Measurements from ENCODE around the gene IL17B. TPM values are rescaled to one million over a fixed set of nuclear protein-coding genes. Genes with fewer than 3 reads are reported as not detected.

IL17B gene
- total and polyA plus RNA-seq, 2 of the 13 experiments (the other 11 are each of a cell fraction or from before 2014, with no cell fraction given): 0.29 to 2.6 TPM

- TF ChIP-seq, protein P1, sequence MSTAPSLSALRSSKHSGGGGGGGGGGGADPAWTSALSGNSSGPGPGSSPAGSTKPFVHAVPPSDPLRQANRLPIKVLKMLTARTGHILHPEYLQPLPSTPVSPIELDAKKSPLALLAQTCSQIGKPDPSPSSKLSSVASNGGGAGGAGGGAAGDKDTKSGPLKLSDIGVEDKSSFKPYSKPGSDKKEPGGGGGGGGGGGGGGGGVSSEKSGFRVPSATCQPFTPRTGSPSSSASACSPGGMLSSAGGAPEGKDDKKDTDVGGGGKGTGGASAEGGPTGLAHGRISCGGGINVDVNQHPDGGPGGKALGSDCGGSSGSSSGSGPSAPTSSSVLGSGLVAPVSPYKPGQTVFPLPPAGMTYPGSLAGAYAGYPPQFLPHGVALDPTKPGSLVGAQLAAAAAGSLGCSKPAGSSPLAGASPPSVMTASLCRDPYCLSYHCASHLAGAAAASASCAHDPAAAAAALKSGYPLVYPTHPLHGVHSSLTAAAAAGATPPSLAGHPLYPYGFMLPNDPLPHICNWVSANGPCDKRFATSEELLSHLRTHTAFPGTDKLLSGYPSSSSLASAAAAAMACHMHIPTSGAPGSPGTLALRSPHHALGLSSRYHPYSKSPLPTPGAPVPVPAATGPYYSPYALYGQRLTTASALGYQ (CRISPR knock-in tag; IDR thresholded peaks at IDR 0.05): no peak
- TF ChIP-seq ZGPAT (CRISPR knock-in tag; IDR thresholded peaks at IDR 0.05): peak; percentile 46; the same call in 1 of the 2 replicates
- TF ChIP-seq CBX1 (IDR thresholded peaks at IDR 0.05; ENCODE audit: low read depth): no peak
- peak; percentile 54; the same call in 1 of the 2 replicates for TF ChIP-seq KLF6 (CRISPR knock-in tag; IDR thresholded peaks at IDR 0.05)
- TF ChIP-seq NFRKB (IDR thresholded peaks at IDR 0.05): no peak
- TF ChIP-seq, protein P2, sequence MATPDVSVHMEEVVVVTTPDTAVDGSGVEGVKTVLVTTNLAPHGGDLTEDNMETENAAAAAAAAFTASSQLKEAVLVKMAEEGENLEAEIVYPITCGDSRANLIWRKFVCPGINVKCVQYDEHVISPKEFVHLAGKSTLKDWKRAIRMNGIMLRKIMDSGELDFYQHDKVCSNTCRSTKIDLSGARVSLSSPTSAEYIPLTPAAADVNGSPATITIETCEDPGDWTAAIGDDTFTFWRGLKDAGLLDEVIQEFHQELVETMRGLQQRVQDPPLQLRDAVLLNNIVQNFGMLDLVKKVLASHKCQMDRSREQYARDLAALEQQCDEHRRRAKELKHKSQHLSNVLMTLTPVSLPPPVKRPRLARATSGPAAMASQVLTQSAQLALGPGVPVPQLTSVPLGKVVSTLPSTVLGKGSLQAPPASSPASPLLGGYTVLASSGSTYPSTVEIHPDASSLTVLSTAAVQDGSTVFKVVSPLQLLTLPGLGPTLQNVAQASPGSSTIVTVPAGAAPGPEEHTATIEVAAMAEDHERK (CRISPR knock-in tag; IDR thresholded peaks at IDR 0.05; ENCODE audit: low read depth): no peak
- no peak for TF ChIP-seq ZNF235 (CRISPR knock-in tag; IDR thresholded peaks at IDR 0.05; ENCODE audit: borderline replicate concordance)
- no peak for TF ChIP-seq ISL2 (CRISPR knock-in tag; IDR thresholded peaks at IDR 0.05)
- no peak for TF ChIP-seq ZNF276 (CRISPR knock-in tag; IDR thresholded peaks at IDR 0.05; ENCODE audit: low read depth)
- TF ChIP-seq BCL6 (CRISPR knock-in tag; IDR thresholded peaks at IDR 0.05): no peak
- TF ChIP-seq FOXC1 (CRISPR knock-in tag; IDR thresholded peaks at IDR 0.05; ENCODE audit: borderline replicate concordance): no peak
- no peak for TF ChIP-seq EEA1 (CRISPR knock-in tag; IDR thresholded peaks at IDR 0.05; ENCODE audit: borderline replicate concordance)
- no peak for TF ChIP-seq ATF3 (CRISPR knock-in tag; IDR thresholded peaks at IDR 0.05)
- peak; percentile 69; the same call in 1 of the 2 replicates for TF ChIP-seq HDAC2 (CRISPR knock-in tag; IDR thresholded peaks at IDR 0.05)
- no peak for TF ChIP-seq GTF3A (CRISPR knock-in tag; conservative IDR thresholded peaks at IDR 0.05)
- no peak for TF ChIP-seq JARID2 (CRISPR knock-in tag; IDR thresholded peaks at IDR 0.05; ENCODE audit: insufficient replicate concordance)
- TF ChIP-seq REST (IDR thresholded peaks at IDR 0.05; ENCODE audit: borderline replicate concordance in 1 of 2, low read depth in 1 of 2, low read length in 2 of 2): no peak; a peak in 1 of 4 replicates
- TF ChIP-seq SIN3A (IDR thresholded peaks at IDR 0.05; ENCODE audit: borderline replicate concordance, low read depth, low read length): no peak
These were observed 11.7 kb downstream of the IL17B start (continued) for GRCh38 chr5:149367249-149367971.
